Kasumi-1 (cell line): ENCODE data around the gene CNST.
"Not testable (repeated sequence)": the region's sequence is repeated elsewhere in the genome, so short reads cannot be mapped to it uniquely, and the experiment has no call there.

Source experiments
- DNase-seq, 2 experiments: peaks; one replicate each; lab custom pipeline; 2025; lab: John Stamatoyannopoulos, UW

CNST gene

GRCh38 chr1:246583056-246583440 is 16.8 kb downstream of the CNST start:
- DNase-seq, result no peak

- DNase-seq, result peak; percentile 24 to 29
These were observed 17.4 kb downstream of the CNST start for GRCh38 chr1:246583448-246584185.

- DNase-seq, result no peak
These were observed 20.8 kb downstream of the CNST start for GRCh38 chr1:246587032-246587431.

GRCh38 chr1:246587606-246588005 is 21.4 kb downstream of the CNST start:
- DNase-seq, result no peak

GRCh38 chr1:246588159-246588721 is 22.0 kb downstream of the CNST start:
- DNase-seq, result peak in 1 of 2 experiments; percentile 34

- not testable (repeated sequence) for DNase-seq
These were observed 23.7 kb downstream of the CNST start for GRCh38 chr1:246589919-246590318.

GRCh38 chr1:246591047-246591446 is 24.8 kb downstream of the CNST start:
- no peak for DNase-seq

- no peak for DNase-seq
These were observed 25.2 kb downstream of the CNST start for GRCh38 chr1:246591504-246591903.

- DNase-seq, result no peak
These were observed 25.7 kb downstream of the CNST start for GRCh38 chr1:246591958-246592357.

GRCh38 chr1:246592695-246593094 is 26.4 kb downstream of the CNST start:
- DNase-seq, result no peak

GRCh38 chr1:246595146-246595545 is 28.9 kb downstream of the CNST start:
- DNase-seq, result no peak

- no peak for DNase-seq
These were observed 31.1 kb downstream of the CNST start for GRCh38 chr1:246597340-246597739.

GRCh38 chr1:246597971-246598370 is 31.7 kb downstream of the CNST start:
- no peak for DNase-seq

GRCh38 chr1:246599315-246599714 is 33.1 kb downstream of the CNST start:
- no peak for DNase-seq

GRCh38 chr1:246600579-246600978 is 34.3 kb downstream of the CNST start:
- no peak for DNase-seq

- no peak for DNase-seq
These were observed 35.9 kb downstream of the CNST start for GRCh38 chr1:246602194-246602593.

GRCh38 chr1:246605231-246605630 is 39.0 kb downstream of the CNST start:
- DNase-seq, result not testable (repeated sequence)

GRCh38 chr1:246607462-246607861 is 41.2 kb downstream of the CNST start:
- no peak for DNase-seq

- peak; percentile 83 to 84 for DNase-seq
These were observed 42.5 kb downstream of the CNST start for GRCh38 chr1:246608616-246609376.

- no peak for DNase-seq
These were observed 43.4 kb downstream of the CNST start for GRCh38 chr1:246609632-246610031.

- DNase-seq, result no peak
These were observed 47.0 kb downstream of the CNST start for GRCh38 chr1:246613096-246613758.

GRCh38 chr1:246617156-246617555 is 50.9 kb downstream of the CNST start:
- DNase-seq, result no peak

- DNase-seq, result no peak
These were observed 51.5 kb downstream of the CNST start for GRCh38 chr1:246617768-246618167.
